GM19463 (cell line): ENCODE measurements around the gene KCNH6.

Experiments used
- ATAC-seq: cut with Tn5 transposase; IDR thresholded peaks from one replicate; pipeline ENCODE4 v1.9.1; 2021; ENCODE audit warnings: mild to moderate bottlenecking, moderate library complexity; ENCODE audit not compliant: unreplicated experiment

The KCNH6 gene

GRCh38 chr17:63523253-63523855, at the start of gene KCNH6:
KCNH6 (plus strand) TSS chr17:63523358; CDS start chr17:63523414, 56 bp downstream.
- no peak for ATAC-seq

GRCh38 chr17:63474174-63474573, 49.0 kb upstream of the KCNH6 start:
- no peak for ATAC-seq

- no peak for ATAC-seq
These were observed 48.3 kb upstream of the KCNH6 start for GRCh38 chr17:63474586-63475460.

- no peak for ATAC-seq
These were observed 47.4 kb upstream of the KCNH6 start for GRCh38 chr17:63475491-63476412.

- ATAC-seq, result peak; percentile 7
These were observed 46.7 kb upstream of the KCNH6 start for GRCh38 chr17:63476459-63476853.

- peak; percentile 65 for ATAC-seq
These were observed 46.2 kb upstream of the KCNH6 start, which contains the start of gene ACE for GRCh38 chr17:63476854-63477479. ACE (plus strand) TSS chr17:63477061; CDS start chr17:63477095, 34 bp downstream.

GRCh38 chr17:63477480-63478440, 45.4 kb upstream of the KCNH6 start:
- peak; percentile 10 for ATAC-seq

GRCh38 chr17:63478814-63479494, 44.2 kb upstream of the KCNH6 start:
- peak; percentile 63 for ATAC-seq

GRCh38 chr17:63479495-63480184, 43.5 kb upstream of the KCNH6 start:
- ATAC-seq, result no peak

- ATAC-seq, result no peak
These were observed 42.9 kb upstream of the KCNH6 start for GRCh38 chr17:63480192-63480784.

- no peak for ATAC-seq
These were observed 42.2 kb upstream of the KCNH6 start for GRCh38 chr17:63480826-63481487.

GRCh38 chr17:63481488-63481870, 41.7 kb upstream of the KCNH6 start:
- no peak for ATAC-seq

GRCh38 chr17:63482509-63482908, 40.6 kb upstream of the KCNH6 start:
- ATAC-seq, result no peak

GRCh38 chr17:63483038-63483437, 40.1 kb upstream of the KCNH6 start:
- no peak for ATAC-seq

- no peak for ATAC-seq
These were observed 39.2 kb upstream of the KCNH6 start for GRCh38 chr17:63483655-63484575.

- no peak for ATAC-seq
These were observed 36.7 kb upstream of the KCNH6 start for GRCh38 chr17:63486317-63487013.
